ENCODE results near the gene GPRC5B.
A peak's percentile ranks its signal among the peaks of the same experiment; 100 is the strongest.

GPRC5B gene

GRCh38 chr16:19844945-19845641 lies 39.6 kb downstream of the GPRC5B start:
- peak; percentile 88 for DNase-seq (ENCODE audit: low read depth, low spot score)

GRCh38 chr16:19843371-19843770 lies 41.3 kb downstream of the GPRC5B start:
- peak; percentile 19 for DNase-seq (ENCODE audit: low read depth, low spot score)

GRCh38 chr16:19842426-19843157 lies 42.1 kb downstream of the GPRC5B start:
- no peak for DNase-seq (ENCODE audit: low read depth, low spot score)

- DNase-seq (ENCODE audit: low read depth, low spot score) = no peak
These were observed 43.5 kb downstream of the GPRC5B start for GRCh38 chr16:19841184-19841583.

- DNase-seq (ENCODE audit: low read depth, low spot score) = no peak
These were observed 44.0 kb downstream of the GPRC5B start for GRCh38 chr16:19840524-19841110.

GRCh38 chr16:19837984-19838707 lies 46.5 kb downstream of the GPRC5B start:
- no peak for DNase-seq (ENCODE audit: low read depth, low spot score)

- peak; percentile 31 for DNase-seq (ENCODE audit: low read depth, low spot score)
These were observed 47.2 kb downstream of the GPRC5B start for GRCh38 chr16:19837331-19837980.

- DNase-seq (ENCODE audit: low read depth, low spot score) = peak; percentile 33
These were observed 48.7 kb downstream of the GPRC5B start for GRCh38 chr16:19835968-19836421.

GRCh38 chr16:19835196-19835595 lies 49.5 kb downstream of the GPRC5B start:
- no peak for DNase-seq (ENCODE audit: low read depth, low spot score)

GRCh38 chr16:19833581-19833980 lies 51.1 kb downstream of the GPRC5B start:
- DNase-seq (ENCODE audit: low read depth, low spot score) = no peak

GRCh38 chr16:19833176-19833575 lies 51.5 kb downstream of the GPRC5B start:
- no peak for DNase-seq (ENCODE audit: low read depth, low spot score)

GRCh38 chr16:19831678-19832077 lies 53.0 kb downstream of the GPRC5B start:
- peak; percentile 80 for DNase-seq (ENCODE audit: low read depth, low spot score)

GRCh38 chr16:19830902-19831560 lies 53.6 kb downstream of the GPRC5B start:
- DNase-seq (ENCODE audit: low read depth, low spot score) = no peak

GRCh38 chr16:19829844-19830692 lies 54.6 kb downstream of the GPRC5B start:
- DNase-seq (ENCODE audit: low read depth, low spot score) = no peak

- no peak for DNase-seq (ENCODE audit: low read depth, low spot score)
These were observed 60.4 kb downstream of the GPRC5B start for GRCh38 chr16:19824216-19824615.

- no peak for DNase-seq (ENCODE audit: low read depth, low spot score)
These were observed 61.3 kb downstream of the GPRC5B start for GRCh38 chr16:19823322-19823721.

- no peak for DNase-seq (ENCODE audit: low read depth, low spot score)
These were observed 62.1 kb downstream of the GPRC5B start for GRCh38 chr16:19822533-19822932.

GRCh38 chr16:19817875-19818274 lies 66.8 kb downstream of the GPRC5B start:
- no peak for DNase-seq (ENCODE audit: low read depth, low spot score)

- DNase-seq (ENCODE audit: low read depth, low spot score) = no peak
These were observed 67.5 kb downstream of the GPRC5B start for GRCh38 chr16:19817122-19817521.

- DNase-seq (ENCODE audit: low read depth, low spot score) = no peak
These were observed 69.2 kb downstream of the GPRC5B start for GRCh38 chr16:19815418-19815817.
